ELR (cell line): ENCODE measurements around the gene LDLRAD4.
"Not testable (repeated sequence)": the region's sequence is repeated elsewhere in the genome, so short reads cannot be mapped to it uniquely, and the experiment has no call there.

Experiments
- DNase-seq: peaks from one replicate; pipeline ENCODE4 v3.0.0-alpha.2; 2015; ENCODE audit warnings: low read depth

The LDLRAD4 gene

GRCh38 chr18:13338318-13338717 is 119.8 kb downstream of the LDLRAD4 start:
- no peak for DNase-seq

GRCh38 chr18:13339653-13340052 is 121.1 kb downstream of the LDLRAD4 start:
- no peak for DNase-seq

GRCh38 chr18:13346449-13346848 is 127.9 kb downstream of the LDLRAD4 start:
- not testable (repeated sequence) for DNase-seq

- DNase-seq, result no peak
Measured at GRCh38 chr18:13353084-13353823, 134.7 kb downstream of the LDLRAD4 start.

GRCh38 chr18:13354402-13354801 is 135.8 kb downstream of the LDLRAD4 start:
- no peak for DNase-seq

GRCh38 chr18:13356032-13356431 is 137.5 kb downstream of the LDLRAD4 start:
- no peak for DNase-seq

- no peak for DNase-seq
Measured at GRCh38 chr18:13357289-13357688, 138.7 kb downstream of the LDLRAD4 start.

DNA sequence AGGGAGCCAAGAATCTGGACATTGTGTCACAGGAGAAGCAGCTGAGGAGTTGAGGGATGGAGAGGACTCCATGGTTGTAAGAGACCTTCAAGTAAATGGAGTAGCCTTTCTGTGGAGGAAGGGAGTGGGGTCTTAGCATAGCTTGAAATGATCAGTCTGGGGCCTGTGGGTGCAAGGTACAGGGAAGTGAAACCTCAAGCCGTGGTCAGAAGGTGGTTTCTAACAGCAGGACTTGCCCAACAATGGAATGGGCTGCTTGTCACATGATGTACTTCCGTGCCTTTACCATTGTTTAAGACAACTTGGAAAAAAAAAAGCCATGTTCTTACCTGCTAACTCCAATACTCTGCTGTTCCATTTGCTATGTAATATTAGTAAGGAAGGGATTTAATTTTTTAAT is 140.7 kb downstream of the LDLRAD4 start:
- DNase-seq, result no peak

GRCh38 chr18:13361431-13361830 is 142.9 kb downstream of the LDLRAD4 start:
- DNase-seq, result no peak

DNA sequence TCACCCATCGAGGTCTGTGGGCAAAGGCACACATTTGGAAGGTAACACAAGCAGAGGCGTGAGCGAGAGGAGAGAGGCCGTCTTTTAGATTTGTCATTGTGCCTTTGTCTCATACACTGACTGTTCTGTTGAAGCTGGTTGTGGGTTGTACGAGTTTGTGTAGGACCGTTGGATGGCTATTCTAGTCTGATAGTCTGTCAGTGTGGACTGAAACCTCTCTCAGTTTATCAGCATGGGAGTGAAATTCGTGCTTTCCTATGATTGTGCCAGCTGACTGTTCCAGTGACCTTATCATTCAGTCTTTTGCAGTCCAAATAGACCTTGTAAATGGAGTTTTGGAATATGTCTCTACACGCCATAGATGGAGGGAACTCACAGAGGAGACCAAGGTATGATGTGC is 143.5 kb downstream of the LDLRAD4 start:
- no peak for DNase-seq

GRCh38 chr18:13362607-13363006 is 144.0 kb downstream of the LDLRAD4 start:
- no peak for DNase-seq

- DNase-seq, result no peak
Measured at GRCh38 chr18:13363359-13363758, 144.8 kb downstream of the LDLRAD4 start.

DNA sequence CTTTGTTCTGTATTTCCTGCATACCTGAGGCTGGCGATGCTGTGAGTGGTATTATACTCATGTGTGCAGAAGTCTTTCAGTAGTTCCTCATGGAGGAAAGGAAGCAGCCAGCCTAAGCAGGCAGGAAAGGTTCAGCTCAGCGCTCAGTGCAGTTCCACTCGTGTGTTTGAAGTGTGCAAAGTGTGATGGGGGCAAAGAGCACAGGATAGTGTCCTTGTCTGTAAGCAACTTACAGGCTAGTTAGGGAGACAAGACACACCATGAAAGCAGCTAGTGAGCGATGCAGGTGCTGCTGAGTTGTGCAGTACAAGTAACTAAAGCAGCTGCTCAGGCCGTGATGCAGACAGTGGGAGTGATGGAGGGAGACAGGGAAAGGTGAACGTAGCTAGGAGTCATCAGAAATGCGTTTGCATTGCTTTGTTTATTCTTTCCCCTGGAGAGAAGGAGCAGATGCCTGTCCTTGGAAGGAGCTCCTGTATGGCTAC is 146.2 kb downstream of the LDLRAD4 start:
- DNase-seq, result no peak

GRCh38 chr18:13366131-13366530 is 147.6 kb downstream of the LDLRAD4 start:
- DNase-seq, result no peak

GRCh38 chr18:13366541-13366940 is 148.0 kb downstream of the LDLRAD4 start:
- DNase-seq, result no peak

- no peak for DNase-seq
Measured at GRCh38 chr18:13366962-13367892, 148.7 kb downstream of the LDLRAD4 start.

DNA sequence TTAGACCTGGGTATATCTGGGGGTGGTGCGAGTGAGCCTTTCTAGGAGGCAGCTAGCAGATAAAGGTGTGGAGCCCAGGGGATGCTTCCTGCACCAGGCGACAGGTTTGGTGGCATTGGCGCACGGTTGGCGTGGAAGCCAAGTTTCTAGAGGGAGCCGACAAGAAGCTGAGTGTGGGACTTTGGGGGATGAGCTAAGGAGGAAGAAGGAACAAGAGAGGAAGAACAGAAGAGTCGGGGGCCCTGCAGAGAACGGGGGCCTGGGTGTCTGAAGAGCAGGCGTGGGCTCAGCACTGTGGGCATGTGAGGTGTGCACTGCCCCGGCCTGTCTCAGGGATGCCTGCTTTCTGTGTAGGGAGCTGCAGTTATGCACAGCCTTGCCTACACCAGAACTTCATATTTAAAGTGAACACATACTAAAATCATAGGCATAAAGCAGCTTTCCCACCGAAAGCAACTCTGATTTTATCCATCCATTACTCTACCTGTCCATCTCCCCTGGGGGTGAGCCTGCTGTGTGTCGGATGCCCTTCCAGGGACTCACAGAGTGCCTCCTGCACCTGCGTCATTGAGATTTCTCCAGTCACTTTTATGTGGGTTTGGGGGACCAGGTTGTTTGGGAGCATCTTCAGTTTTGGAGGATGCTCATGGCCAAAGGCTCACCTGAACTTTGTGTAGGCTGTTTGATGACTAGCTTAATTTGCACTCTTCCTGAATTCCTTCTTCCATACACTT is 149.7 kb downstream of the LDLRAD4 start:
- no peak for DNase-seq

DNA sequence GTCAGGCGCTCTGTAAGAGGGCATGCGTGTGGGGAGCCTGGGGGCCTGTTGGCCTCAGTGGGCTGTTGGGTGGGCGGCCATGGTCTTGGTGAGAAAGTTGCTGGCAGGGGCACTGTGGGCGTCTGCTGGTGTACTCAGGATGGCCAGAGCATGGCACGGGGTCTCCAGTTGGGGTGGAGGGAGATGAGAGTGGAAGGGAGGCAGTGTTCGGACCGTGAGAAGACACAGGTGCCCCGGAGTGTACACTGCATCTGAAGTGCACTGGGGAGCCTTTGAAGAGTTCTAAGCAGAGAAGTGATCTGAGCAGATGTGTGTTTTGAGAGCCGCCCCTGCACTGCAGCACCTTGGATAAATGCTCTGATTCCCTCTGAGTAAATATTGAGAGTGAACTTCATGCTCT is 150.8 kb downstream of the LDLRAD4 start:
- DNase-seq, result no peak

DNA sequence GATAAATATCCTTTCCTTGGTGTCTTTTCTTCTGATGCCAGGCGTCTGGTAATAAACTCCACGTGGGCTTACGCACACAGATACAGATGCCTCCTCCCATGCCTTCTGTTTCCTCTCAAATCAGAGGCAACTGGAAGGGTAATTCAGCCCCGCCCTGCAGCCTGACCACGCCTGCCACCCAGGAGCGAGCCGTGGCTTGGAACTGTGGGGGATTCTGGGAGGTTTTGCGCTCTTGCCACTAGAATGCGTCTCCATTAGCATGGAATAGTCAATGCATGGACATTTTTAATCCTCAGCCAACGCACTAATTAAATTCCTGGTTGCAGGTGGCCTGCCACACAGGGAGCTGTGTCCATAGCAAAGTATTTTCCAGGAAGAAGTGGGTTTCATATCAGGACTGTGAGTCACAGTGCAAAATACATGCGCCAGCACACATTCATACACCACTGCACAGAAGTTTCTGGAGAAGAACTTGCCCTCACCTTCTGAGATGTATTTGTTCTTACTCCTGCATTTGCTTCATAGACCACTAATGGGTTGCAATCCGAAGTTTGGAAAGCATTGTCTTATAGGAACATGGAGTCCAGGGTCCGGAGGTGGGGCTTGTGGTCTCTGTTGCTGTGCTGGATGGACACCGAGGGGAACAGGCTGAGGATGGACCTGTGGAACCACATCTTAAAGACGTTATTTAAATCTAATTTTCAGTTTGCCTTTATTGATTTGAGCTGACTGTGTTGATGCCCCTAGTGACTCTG is 151.4 kb downstream of the LDLRAD4 start:
- no peak for DNase-seq

- no peak for DNase-seq
Measured at GRCh38 chr18:13370995-13371625, 152.6 kb downstream of the LDLRAD4 start.
